GM12878 (cell line): ENCODE measurements around the gene TADA3. TPM values are rescaled to one million over a fixed set of nuclear protein-coding genes. Genes with fewer than 3 reads are reported as not detected.

Source experiments
- ATAC-seq: fragments of 200-7000 bp; cut with Tn5 transposase; 3 replicates; pipeline ENCODE4 v1.9.1; 2020; ENCODE audit warnings: mild to moderate bottlenecking, moderate library complexity
- BruUV-seq: library from RNA; stranded (reverse); fragments of 400-500 nt; replicated peaks from 2 replicates; lab custom pipeline; 2021; lab: Mats Ljungman, UMichigan
- CTCF ChIA-PET: fragments of 300-600 bp; sonication (Branson Sonifier 250); formaldehyde crosslinking; extraction: SDS; loops from one replicate; lab custom pipeline; 2021; ENCODE audit warnings: inconsistent platforms; lab: Yijun Ruan, JAX
- POLR2A ChIA-PET: fragments of 350-600 bp; formaldehyde crosslinking; extraction: SDS; loops from one replicate; lab custom pipeline; 2021; ENCODE audit warnings: inconsistent platforms; lab: Charles Lee
- RAD21 ChIA-PET: fragments of 300-600 bp; sonication (Branson Sonifier 250); formaldehyde crosslinking; loops from one replicate; lab custom pipeline; 2023; ENCODE audit warnings: antibody characterized with exemption; ENCODE audit not compliant: unreplicated experiment; lab: Charles Lee
- SMC1A ChIA-PET: fragments of 300-600 bp; sonication (Branson Sonifier 250); formaldehyde crosslinking; loops from one replicate; lab custom pipeline; 2023; ENCODE audit not compliant: unreplicated experiment, uncharacterized antibody; lab: Charles Lee
- DNase-seq: peaks from one replicate; pipeline ENCODE4 v3.0.0-alpha.2; 2011; ENCODE audit warnings: low read depth, low spot score
- FAIRE-seq: peaks from 3 replicates; lab custom pipeline; 2011; peaks lifted over from hg19 to GRCh38; lab: Jason Lieb, UNC
- H2AFZ ChIP-seq: 2 replicates; pipeline ENCODE4 v1.6.0; 2011; ENCODE audit warnings: low read depth, low read length, control low read depth; ENCODE audit not compliant: control insufficient read depth
- H3K27ac ChIP-seq: 2 replicates; pipeline ENCODE4 v1.5.1; 2011; ENCODE audit warnings: control low read depth; ENCODE audit not compliant: control insufficient read depth, insufficient read depth
- H3K27me3 ChIP-seq, 2 experiments: replicated peaks in 1 of 2; 2 replicates each; pipeline versions ENCODE4 v1.6.0 to v1.6.1; 2011; ENCODE audit warnings: low read length in 1 of 2; ENCODE audit not compliant: control insufficient read depth in 2 of 2, insufficient read depth in 2 of 2
- H3K36me3 ChIP-seq, 2 experiments: 2 replicates each; pipeline ENCODE4 v1.5.1; 2011; ENCODE audit warnings: low read length in 1 of 2; ENCODE audit not compliant: control insufficient read depth in 2 of 2, insufficient read depth in 2 of 2
- H3K4me1 ChIP-seq: 2 replicates; pipeline ENCODE4 v1.6.1; 2011; ENCODE audit warnings: mild to moderate bottlenecking, low read length, moderate library complexity, mixed read lengths; ENCODE audit not compliant: control insufficient read depth, insufficient read depth
- H3K4me2 ChIP-seq: 2 replicates; pipeline ENCODE4 v1.6.0; 2011; ENCODE audit warnings: control low read depth; ENCODE audit not compliant: control insufficient read depth, insufficient read depth
- H3K4me3 ChIP-seq: fragments of 200-600 bp; sonication (generic); 2 replicates; pipeline ENCODE4 v1.5.1; 2016
- H3K79me2 ChIP-seq: 2 replicates; pipeline ENCODE4 v1.6.0; 2011; ENCODE audit warnings: low read length; ENCODE audit not compliant: control insufficient read depth, insufficient read depth
- H3K9ac ChIP-seq: 2 replicates; pipeline ENCODE4 v1.8.0; 2011; ENCODE audit warnings: low read length, control low read depth, mixed read lengths; ENCODE audit not compliant: control insufficient read depth, insufficient read depth
- H3K9me3 ChIP-seq: replicated peaks from 3 replicates; pipeline ENCODE4 v1.5.1; 2011; ENCODE audit warnings: mild to moderate bottlenecking, low read length; ENCODE audit not compliant: control insufficient read depth, insufficient read depth
- H4K20me1 ChIP-seq: 2 replicates; pipeline ENCODE4 v1.6.0; 2011; ENCODE audit not compliant: control insufficient read depth, insufficient read depth
- E2F4 ChIP-seq: IDR thresholded peaks from 2 replicates; pipeline ENCODE4 v1.6.1; 2012; ENCODE audit warnings: low read depth, low read length, improper control_type of control experiment
- WGBS: methylation state at CpG from one replicate; pipeline ENCODE4 v1.1.6; 2016; ENCODE audit warnings: low lambda C conversion rate; ENCODE audit not compliant: insufficient replicate concordance, insufficient coverage; ENCODE audit errors: missing lambda C conversion rate; 5-methylcytosine and 5-hydroxymethylcytosine counted together
- in situ Hi-C: fragments of 300-500 bp; cut with MboI; formaldehyde crosslinking; loops from 9 replicates; pipeline ENCODE4 v1.14.3; 2018; ENCODE audit warnings: mixed read lengths
- intact Hi-C: fragments of 100-400 bp; cut with micrococcal nuclease; formaldehyde crosslinking; loops from one replicate; pipeline ENCODE4 v1.14.2; 2022; ENCODE audit not compliant: unreplicated experiment
- polyA plus RNA-seq, 11 experiments: library from polyadenylated mRNA; depleted of rRNA in 4 of 11; unstranded in 6 of 11; stranded (reverse) in 5 of 11; fragments of >200 nt; fragmentation: Nextera tagmentation in 4 of 11; fragmentation: Illumina TruSeq in 1 of 11; extraction: Ambion mirVana in 4 of 11; extraction: Trizol in 1 of 11; gene quantifications; 1 replicate in 1 of 11; 2 replicates in 10 of 11; pipeline versions ENCODE4 v1.2.1 to v1.2.3, GENCODE V29; 2011 to 2016; ENCODE audit warnings: inconsistent platforms in 2 of 11, missing spikeins in 2 of 11, low read depth in 1 of 11
- total RNA-seq, 4 experiments: library from RNA; depleted of rRNA in 3 of 4; stranded (reverse); fragments of >200 nt in 3 of 4; fragmentation: Illumina TruSeq in 1 of 4; extraction: Trizol in 1 of 4; gene quantifications; 2 replicates each; pipeline versions ENCODE4 v1.2.1 to v1.2.3, GENCODE V29; 2013 to 2021
- TF ChIP-seq, protein P1 (sequence below): fragments of 450-650 bp; IDR thresholded peaks from 2 replicates; pipeline ENCODE4 v1.6.1; 2016; ENCODE audit warnings: mild to moderate bottlenecking
- TF ChIP-seq, protein P2 (sequence below): fragments of 450-650 bp; conservative IDR thresholded peaks from 2 replicates; pipeline ENCODE4 v1.6.1; 2017; ENCODE audit warnings: mild to moderate bottlenecking, moderate library complexity

The TADA3 gene
- total and polyA plus RNA-seq, 10 of the 15 experiments (the other 5 are each of a cell fraction or from before 2014, with no cell fraction given): 2.6 to 71.2 (median 51.0) TPM

- intact Hi-C loops: no loop called here
- H3K9me3 ChIP-seq: no peaks in the 10 kb centered on the region
These were observed 24.9 kb downstream of the TADA3 start for GRCh38 chr3:9767418-9767817.

More at GRCh38 chr3:9767418-9767817, 24.9 kb downstream of the TADA3 start:
- no peak for DNase-seq
- ChIA-PET SMC1A (interaction anchor here (0.8 kb wide), 1 partner anchor 14 kb away, joined by 3 read pairs; no protein-coding TSS in a partner anchor), POLR2A (no interaction called here), RAD21 (no interaction called here), CTCF (no interaction called here)
- Histone ChIP-seq H3K27me3 (peaks cover 0 to 2% of the 10 kb centered on the region in 2 experiments; a peak in 3 of 4 replicates), H2AFZ (no peak overlapping the region), H3K4me1 (no peaks in the 10 kb centered on the region; the same call in 1 of the 2 replicates), H3K4me3 (no peak overlapping the region), H4K20me1 (no peaks in the 10 kb centered on the region), H3K27ac (no peak overlapping the region), H3K9ac (no peak overlapping the region), H3K36me3 (no peaks in the 10 kb centered on the region), H3K79me2 (no peaks in the 10 kb centered on the region), H3K4me2 (no peak overlapping the region)
- in situ Hi-C loops: no loop called here
- TF ChIP-seq E2F4: no peak
- TF ChIP-seq, protein P1, sequence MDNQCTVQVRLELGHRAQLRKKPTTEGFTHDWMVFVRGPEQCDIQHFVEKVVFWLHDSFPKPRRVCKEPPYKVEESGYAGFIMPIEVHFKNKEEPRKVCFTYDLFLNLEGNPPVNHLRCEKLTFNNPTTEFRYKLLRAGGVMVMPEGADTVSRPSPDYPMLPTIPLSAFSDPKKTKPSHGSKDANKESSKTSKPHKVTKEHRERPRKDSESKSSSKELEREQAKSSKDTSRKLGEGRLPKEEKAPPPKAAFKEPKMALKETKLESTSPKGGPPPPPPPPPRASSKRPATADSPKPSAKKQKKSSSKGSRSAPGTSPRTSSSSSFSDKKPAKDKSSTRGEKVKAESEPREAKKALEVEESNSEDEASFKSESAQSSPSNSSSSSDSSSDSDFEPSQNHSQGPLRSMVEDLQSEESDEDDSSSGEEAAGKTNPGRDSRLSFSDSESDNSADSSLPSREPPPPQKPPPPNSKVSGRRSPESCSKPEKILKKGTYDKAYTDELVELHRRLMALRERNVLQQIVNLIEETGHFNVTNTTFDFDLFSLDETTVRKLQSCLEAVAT: no peak
- TF ChIP-seq, protein P2, sequence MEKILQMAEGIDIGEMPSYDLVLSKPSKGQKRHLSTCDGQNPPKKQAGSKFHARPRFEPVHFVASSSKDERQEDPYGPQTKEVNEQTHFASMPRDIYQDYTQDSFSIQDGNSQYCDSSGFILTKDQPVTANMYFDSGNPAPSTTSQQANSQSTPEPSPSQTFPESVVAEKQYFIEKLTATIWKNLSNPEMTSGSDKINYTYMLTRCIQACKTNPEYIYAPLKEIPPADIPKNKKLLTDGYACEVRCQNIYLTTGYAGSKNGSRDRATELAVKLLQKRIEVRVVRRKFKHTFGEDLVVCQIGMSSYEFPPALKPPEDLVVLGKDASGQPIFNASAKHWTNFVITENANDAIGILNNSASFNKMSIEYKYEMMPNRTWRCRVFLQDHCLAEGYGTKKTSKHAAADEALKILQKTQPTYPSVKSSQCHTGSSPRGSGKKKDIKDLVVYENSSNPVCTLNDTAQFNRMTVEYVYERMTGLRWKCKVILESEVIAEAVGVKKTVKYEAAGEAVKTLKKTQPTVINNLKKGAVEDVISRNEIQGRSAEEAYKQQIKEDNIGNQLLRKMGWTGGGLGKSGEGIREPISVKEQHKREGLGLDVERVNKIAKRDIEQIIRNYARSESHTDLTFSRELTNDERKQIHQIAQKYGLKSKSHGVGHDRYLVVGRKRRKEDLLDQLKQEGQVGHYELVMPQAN: no peak
- no TSS peak for BruUV-seq
- 80% methylated on average over 7 of the region's 7 CpGs for WGBS
- no peak for FAIRE-seq
- no peak for ATAC-seq
